H1 (cell line): ENCODE data around the gene USP38.

ENCODE experiments used
- ASH2L ChIP-seq: fragments of 200-600, 300-600 bp; sonication (generic); IDR thresholded peaks from one replicate; pipeline ENCODE4 v1.7.1; 2017; ENCODE audit warnings: low read length
- BRCA1 ChIP-seq: IDR thresholded peaks from 2 replicates; pipeline ENCODE4 v1.6.1; 2012; ENCODE audit warnings: low read depth, low read length, improper control_type of control experiment
- CEBPB ChIP-seq: IDR thresholded peaks from 2 replicates; pipeline ENCODE4 v1.6.1; 2012; ENCODE audit warnings: low read depth, low read length
- CTCF ChIP-seq, 3 experiments: IDR thresholded peaks; 1 replicate in 2 of 3; 2 replicates in 1 of 3; pipeline versions ENCODE4 v1.5.1 to v1.6.1; 2011; ENCODE audit warnings: low read length in 3 of 3, mild to moderate bottlenecking in 3 of 3, inconsistent platforms in 2 of 3, low read depth in 1 of 3, moderate library complexity in 1 of 3; ENCODE audit not compliant: insufficient read depth in 1 of 3; ENCODE audit errors: control extremely low read depth in 1 of 3
- EP300 ChIP-seq, 2 experiments: IDR thresholded peaks; 1 replicate in 1 of 2; 2 replicates in 1 of 2; pipeline ENCODE4 v1.6.1; 2011 to 2012; ENCODE audit warnings: low read depth in 2 of 2, low read length in 2 of 2, mild to moderate bottlenecking in 2 of 2, borderline replicate concordance in 1 of 2, inconsistent platforms in 1 of 2, moderate library complexity in 1 of 2
- EZH2 ChIP-seq: fragments of 200-600 bp; sonication (generic); IDR thresholded peaks from 2 replicates; pipeline ENCODE4 v1.7.1; 2012; ENCODE audit warnings: low read depth, mild to moderate bottlenecking, moderate library complexity, low read length, inconsistent platforms; ENCODE audit not compliant: severe bottlenecking
- JUND ChIP-seq: IDR thresholded peaks from 2 replicates; pipeline ENCODE4 v1.6.1; 2011; ENCODE audit warnings: mild to moderate bottlenecking, improper control_type of control experiment, low read length
- MAFK ChIP-seq: IDR thresholded peaks from 2 replicates; pipeline ENCODE4 v1.6.1; 2012; ENCODE audit warnings: low read depth, mild to moderate bottlenecking, improper control_type of control experiment, low read length
- POLR2A ChIP-seq, 2 experiments: IDR thresholded peaks; 1 replicate in 1 of 2; 2 replicates in 1 of 2; pipeline ENCODE4 v1.6.1; 2011; ENCODE audit warnings: low read depth in 2 of 2, low read length in 2 of 2, mild to moderate bottlenecking in 2 of 2; ENCODE audit errors: control extremely low read depth in 1 of 2
- SP1 ChIP-seq: IDR thresholded peaks from 2 replicates; pipeline ENCODE4 v1.6.1; 2011; ENCODE audit warnings: low read depth, low read length
- TAF1 ChIP-seq: IDR thresholded peaks from 2 replicates; pipeline ENCODE4 v1.6.1; 2011; ENCODE audit warnings: mild to moderate bottlenecking, low read depth, low read length

- TF ChIP-seq EP300 (IDR thresholded peaks at IDR 0.05; ENCODE audit: borderline replicate concordance in 1 of 2, low read depth in 2 of 2, low read length in 2 of 2) (no peak), SP1 (no peak), TAF1 (no peak), POLR2A (IDR thresholded peaks at IDR 0.05; ENCODE audit: control extremely low read depth in 1 of 2, low read depth in 2 of 2, low read length in 2 of 2) (no peak), MAFK (no peak), CTCF (IDR thresholded peaks at IDR 0.05; ENCODE audit: control extremely low read depth in 1 of 3, insufficient read depth in 1 of 3, low read depth in 1 of 3, low read length in 3 of 3) (no peak), BRCA1 (no peak), CEBPB (no peak), EZH2 (no peak), ASH2L (no peak), JUND (no peak)
Measured at GRCh38 chr4:143225167-143225566, 40.5 kb downstream of the USP38 start.
